Measurements from ENCODE around the gene EPG5. TPM values are rescaled to one million over a fixed set of nuclear protein-coding genes. Genes with fewer than 3 reads are reported as not detected.

EPG5 gene
- total RNA-seq, 2 experiments from 2014 or later, result 4.8 to 8.7 TPM

- peak; percentile 30 for DNase-seq (ENCODE audit: low spot score)
- TF ChIP-seq EZH2phosphoT487 (IDR thresholded peaks at IDR 0.05; ENCODE audit: borderline replicate concordance, low read depth, low read length), result no peak
- TF ChIP-seq, protein P1, sequence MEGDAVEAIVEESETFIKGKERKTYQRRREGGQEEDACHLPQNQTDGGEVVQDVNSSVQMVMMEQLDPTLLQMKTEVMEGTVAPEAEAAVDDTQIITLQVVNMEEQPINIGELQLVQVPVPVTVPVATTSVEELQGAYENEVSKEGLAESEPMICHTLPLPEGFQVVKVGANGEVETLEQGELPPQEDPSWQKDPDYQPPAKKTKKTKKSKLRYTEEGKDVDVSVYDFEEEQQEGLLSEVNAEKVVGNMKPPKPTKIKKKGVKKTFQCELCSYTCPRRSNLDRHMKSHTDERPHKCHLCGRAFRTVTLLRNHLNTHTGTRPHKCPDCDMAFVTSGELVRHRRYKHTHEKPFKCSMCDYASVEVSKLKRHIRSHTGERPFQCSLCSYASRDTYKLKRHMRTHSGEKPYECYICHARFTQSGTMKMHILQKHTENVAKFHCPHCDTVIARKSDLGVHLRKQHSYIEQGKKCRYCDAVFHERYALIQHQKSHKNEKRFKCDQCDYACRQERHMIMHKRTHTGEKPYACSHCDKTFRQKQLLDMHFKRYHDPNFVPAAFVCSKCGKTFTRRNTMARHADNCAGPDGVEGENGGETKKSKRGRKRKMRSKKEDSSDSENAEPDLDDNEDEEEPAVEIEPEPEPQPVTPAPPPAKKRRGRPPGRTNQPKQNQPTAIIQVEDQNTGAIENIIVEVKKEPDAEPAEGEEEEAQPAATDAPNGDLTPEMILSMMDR (conservative IDR thresholded peaks at IDR 0.05; ENCODE audit: low read length), result peak; percentile 84
- no peak overlapping the region for H3K27ac ChIP-seq (ENCODE audit: low read depth, low read length, poor library complexity, severe bottlenecking)
- peaks cover 11% of the 10 kb centered on the region; the same call in 1 of the 2 replicates for H3K36me3 ChIP-seq (ENCODE audit: insufficient read depth, low read length)
- no peaks in the 10 kb centered on the region for H3K9me2 ChIP-seq (ENCODE audit: insufficient read depth, low read length)
- peaks cover under 1% of the 10 kb centered on the region for H3K4me1 ChIP-seq (ENCODE audit: insufficient read depth, low read length, poor library complexity, severe bottlenecking)
- ChIA-PET CTCF (ENCODE audit: unreplicated experiment) (no interaction called here), POLR2A (no interaction called here)
- no peak overlapping the region for H2AFZ ChIP-seq (ENCODE audit: low read length)
- intact Hi-C loops (cut with micrococcal nuclease; ENCODE audit: unreplicated experiment), result no loop called here
- no peak overlapping the region for H3K4me3 ChIP-seq (ENCODE audit: low read depth, low read length, poor library complexity, severe bottlenecking)
- H4K20me1 ChIP-seq (ENCODE audit: insufficient read depth, low read length), result no peaks in the 10 kb centered on the region
- no peaks in the 10 kb centered on the region for H3K79me2 ChIP-seq (ENCODE audit: insufficient read depth, low read depth, low read length)
- H3K4me2 ChIP-seq (ENCODE audit: low read length), result no peak overlapping the region
- no peaks in the 10 kb centered on the region for H3K9me3 ChIP-seq (ENCODE audit: low read length)
- no TSS peak for BruUV-seq (replicated peaks)
These were observed 87.2 kb downstream of the EPG5 start for GRCh38 chr18:45879681-45880655.

DNA sequence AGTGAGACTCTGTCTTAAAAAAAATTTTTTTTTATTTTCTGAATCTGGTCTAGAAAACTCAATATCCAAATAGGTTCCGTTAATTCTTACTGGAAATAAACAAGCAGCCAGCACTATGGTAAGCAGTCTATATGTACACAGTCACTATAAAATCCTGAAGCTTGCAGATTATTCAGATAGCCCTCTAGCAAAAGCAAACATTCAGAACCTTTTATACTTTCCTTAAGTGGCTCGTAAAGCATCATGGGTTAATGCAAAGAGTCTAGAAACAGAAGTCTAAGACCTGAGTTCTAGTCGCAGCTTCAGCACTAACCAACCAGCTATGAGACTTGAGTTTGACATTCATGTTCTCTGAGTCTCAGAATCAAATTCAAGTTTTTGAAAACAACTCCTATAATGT lies 89.7 kb downstream of the EPG5 start:
- peaks cover 6% of the 10 kb centered on the region for H3K4me1 ChIP-seq (ENCODE audit: insufficient read depth, low read length, poor library complexity, severe bottlenecking)
- no peak overlapping the region for H3K27ac ChIP-seq (ENCODE audit: low read depth, low read length, poor library complexity, severe bottlenecking)
- no peaks in the 10 kb centered on the region for H3K9me3 ChIP-seq (ENCODE audit: low read length)
- CTCF ChIA-PET (ENCODE audit: unreplicated experiment), result no interaction called here
- no peak overlapping the region for H2AFZ ChIP-seq (ENCODE audit: low read length)
- no peaks in the 10 kb centered on the region for H3K79me2 ChIP-seq (ENCODE audit: insufficient read depth, low read depth, low read length)
- DNase-seq (ENCODE audit: low spot score), result no peak
- peaks cover 22% of the 10 kb centered on the region; the same call in 1 of the 2 replicates for H3K36me3 ChIP-seq (ENCODE audit: insufficient read depth, low read length)
- BruUV-seq (replicated peaks), result no TSS peak
- no peak overlapping the region for H3K4me3 ChIP-seq (ENCODE audit: low read depth, low read length, poor library complexity, severe bottlenecking)
- no peak for TF ChIP-seq EZH2phosphoT487 (IDR thresholded peaks at IDR 0.05; ENCODE audit: borderline replicate concordance, low read depth, low read length)
- TF ChIP-seq, protein P1 (conservative IDR thresholded peaks at IDR 0.05; ENCODE audit: low read length), result no peak
- no peaks in the 10 kb centered on the region for H3K9me2 ChIP-seq (ENCODE audit: insufficient read depth, low read length)
- no peak overlapping the region for H3K4me2 ChIP-seq (ENCODE audit: low read length)
- H4K20me1 ChIP-seq (ENCODE audit: insufficient read depth, low read length), result no peaks in the 10 kb centered on the region
- intact Hi-C loops (cut with micrococcal nuclease; ENCODE audit: unreplicated experiment), result no loop called here
- POLR2A ChIA-PET, result no interaction called here

DNA sequence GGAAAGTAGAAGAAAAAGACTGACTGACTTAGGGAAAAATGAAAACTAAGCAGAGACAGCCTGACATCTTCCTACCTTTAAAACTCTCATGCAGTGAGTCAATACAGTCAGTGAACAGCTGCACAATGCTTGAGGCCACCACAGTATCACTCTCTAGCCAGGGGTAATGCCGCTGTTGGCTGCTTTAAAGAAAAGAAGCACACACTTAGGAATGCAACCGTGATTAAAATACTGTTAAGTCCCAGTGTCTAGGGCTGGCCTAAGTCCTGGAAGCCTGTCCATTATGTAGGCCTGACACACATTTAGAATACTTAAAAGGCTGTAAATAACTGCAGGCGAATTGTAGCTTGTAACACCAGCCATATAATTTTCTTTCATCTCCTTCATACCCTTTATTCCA lies 91.0 kb downstream of the EPG5 start:
- Histone ChIP-seq H3K27ac (ENCODE audit: low read depth, low read length, poor library complexity, severe bottlenecking) (no peak overlapping the region), H3K4me1 (ENCODE audit: insufficient read depth, low read length, poor library complexity, severe bottlenecking) (peaks cover 6% of the 10 kb centered on the region), H3K79me2 (ENCODE audit: insufficient read depth, low read depth, low read length) (no peaks in the 10 kb centered on the region), H4K20me1 (ENCODE audit: insufficient read depth, low read length) (no peaks in the 10 kb centered on the region), H3K9me2 (ENCODE audit: insufficient read depth, low read length) (no peaks in the 10 kb centered on the region), H3K4me2 (ENCODE audit: low read length) (no peak overlapping the region), H2AFZ (ENCODE audit: low read length) (no peak overlapping the region), H3K4me3 (ENCODE audit: low read depth, low read length, poor library complexity, severe bottlenecking) (no peak overlapping the region), H3K36me3 (ENCODE audit: insufficient read depth, low read length) (peaks cover 22% of the 10 kb centered on the region; the same call in 1 of the 2 replicates), H3K9me3 (ENCODE audit: low read length) (no peaks in the 10 kb centered on the region)
- ChIA-PET POLR2A (interaction anchor here (0.6 kb wide), 1 partner anchor 9 kb away, joined by 3 read pairs; no protein-coding TSS in a partner anchor), CTCF (ENCODE audit: unreplicated experiment) (no interaction called here)
- TF ChIP-seq, protein P1 (conservative IDR thresholded peaks at IDR 0.05; ENCODE audit: low read length), result no peak
- no peak for TF ChIP-seq EZH2phosphoT487 (IDR thresholded peaks at IDR 0.05; ENCODE audit: borderline replicate concordance, low read depth, low read length)
- no TSS peak for BruUV-seq (replicated peaks)
- no peak for DNase-seq (ENCODE audit: low spot score)
- intact Hi-C loops (cut with micrococcal nuclease; ENCODE audit: unreplicated experiment), result no loop called here
